OCI-LY7 (cell line): Measurements from ENCODE around the gene GNG7.
"Not testable (repeated sequence)": the region's sequence is repeated elsewhere in the genome, so short reads cannot be mapped to it uniquely, and the experiment has no call there.

Experiments used
- CTCF ChIP-seq: fragments of 200-600 bp; sonication (generic); conservative IDR thresholded peaks from 2 replicates; pipeline ENCODE4 v1.5.1; 2014; ENCODE audit warnings: mild to moderate bottlenecking, antibody characterized with exemption, low read length, moderate library complexity, mixed read lengths
- EZH2phosphoT487 ChIP-seq: fragments of 200-600 bp; sonication (generic); IDR thresholded peaks from 2 replicates; pipeline ENCODE4 v1.6.1; 2018; ENCODE audit warnings: low read depth, borderline replicate concordance, mild to moderate bottlenecking, mixed run types, antibody characterized with exemption, low read length, moderate library complexity, mixed read lengths

GRCh38 chr19:2651002-2651733, 51.3 kb downstream of the GNG7 start:
- not testable (repeated sequence) for TF ChIP-seq CTCF, EZH2phosphoT487
